ENCODE data around the gene SOX5.

SOX5 gene

GRCh38 chr12:23949348-23950209, at the start of gene SOX5:
Gene SOX5, minus strand, starts transcription at chr12:23949670. Its CDS starts 69 bp downstream, at chr12:23949601.
- peak; percentile 83 for DNase-seq

- no peak for DNase-seq
Observed at GRCh38 chr12:23987046-23987445, 37.6 kb upstream of the SOX5 start.

GRCh38 chr12:23980826-23981225, 31.4 kb upstream of the SOX5 start:
- no peak for DNase-seq

- DNase-seq, result no peak
Observed at GRCh38 chr12:23964812-23965211, 15.3 kb upstream of the SOX5 start.

- DNase-seq, result no peak
Observed at GRCh38 chr12:23959826-23960225, 10.4 kb upstream of the SOX5 start.

GRCh38 chr12:23954332-23954731, 4.9 kb upstream of the SOX5 start:
- DNase-seq, result no peak

GRCh38 chr12:23952071-23952470, 2.6 kb upstream of the SOX5 start:
- no peak for DNase-seq

GRCh38 chr12:23950775-23951451, 1.4 kb upstream of the SOX5 start:
- DNase-seq, result no peak

- DNase-seq, result no peak
Observed at GRCh38 chr12:23950210-23950774, 822 bp upstream of the SOX5 start.

GRCh38 chr12:23948291-23948690, 1.2 kb downstream of the SOX5 start:
- no peak for DNase-seq

- DNase-seq, result no peak
Observed at GRCh38 chr12:23947395-23947794, 2.1 kb downstream of the SOX5 start.

GRCh38 chr12:23945249-23945648, 4.2 kb downstream of the SOX5 start:
- DNase-seq, result no peak

- DNase-seq, result no peak
Observed at GRCh38 chr12:23944067-23944466, 5.4 kb downstream of the SOX5 start.

GRCh38 chr12:23942841-23943240, 6.6 kb downstream of the SOX5 start:
- no peak for DNase-seq

- no peak for DNase-seq
Observed at GRCh38 chr12:23941780-23942179, 7.7 kb downstream of the SOX5 start.

- no peak for DNase-seq
Observed at GRCh38 chr12:23938422-23938821, 11.0 kb downstream of the SOX5 start.

GRCh38 chr12:23931176-23931575, 18.3 kb downstream of the SOX5 start:
- no peak for DNase-seq

- DNase-seq, result no peak
Observed at GRCh38 chr12:23930599-23930998, 18.9 kb downstream of the SOX5 start.

- no peak for DNase-seq
Observed at GRCh38 chr12:23929906-23930305, 19.6 kb downstream of the SOX5 start.

- DNase-seq, result no peak
Observed at GRCh38 chr12:23927907-23928306, 21.6 kb downstream of the SOX5 start.

- DNase-seq, result no peak
Observed at GRCh38 chr12:23921099-23921856, 28.2 kb downstream of the SOX5 start.

GRCh38 chr12:23911574-23911973, 37.9 kb downstream of the SOX5 start:
- no peak for DNase-seq

GRCh38 chr12:23909551-23909950, 39.9 kb downstream of the SOX5 start:
- no peak for DNase-seq

Measured in NCI-H2029 treated with DMSO at 0.1 percent for 48 hours (cell line).